Vagina (tissue), 2 donors: ENCODE results near the gene EFNA3.

Experiments used
- POLR2A ChIP-seq, 2 donors: fragments of 450-650 bp; IDR thresholded peaks; one replicate each; pipeline ENCODE4 v1.6.1; 2017; ENCODE audit warnings: antibody characterized with exemption in 2 of 2, mild to moderate bottlenecking in 2 of 2, moderate library complexity in 2 of 2
- POLR2AphosphoS5 ChIP-seq, 2 donors: sonication (generic); formaldehyde crosslinking; IDR thresholded peaks; one replicate each; pipeline ENCODE4 v1.9.0; 2017; ENCODE audit warnings: antibody characterized with exemption in 2 of 2, mild to moderate bottlenecking in 2 of 2, low read depth in 1 of 2; ENCODE audit not compliant: insufficient read depth in 1 of 2

DNA sequence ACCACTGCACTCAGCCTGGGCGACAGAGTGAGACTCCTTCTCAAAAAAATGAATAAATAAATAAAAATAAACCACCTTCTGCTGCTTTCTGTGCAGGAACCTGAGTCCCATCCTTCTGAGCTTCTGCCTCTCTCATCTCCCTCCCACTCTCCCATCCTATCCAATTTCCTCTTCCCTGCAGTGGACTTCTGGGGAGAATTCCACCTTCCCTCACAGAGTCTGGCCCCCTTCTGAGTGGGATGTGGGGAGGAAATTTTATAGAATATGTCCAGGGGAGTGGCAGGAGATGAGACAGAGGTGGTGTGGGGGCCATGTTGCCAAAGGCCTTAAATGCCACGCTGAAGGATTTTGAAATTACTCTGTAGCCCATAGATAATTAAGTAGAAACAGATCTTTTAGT is 43.7 kb downstream of the EFNA3 start:
- no peak for TF ChIP-seq POLR2AphosphoS5 (IDR thresholded peaks at IDR 0.05; ENCODE audit: insufficient read depth in 1 of 2, low read depth in 1 of 2)
- no peak for TF ChIP-seq POLR2A (IDR thresholded peaks at IDR 0.05)
